Erythroblast (primary cell): ENCODE results near the gene IL23R.
"Not testable (repeated sequence)": the region's sequence is repeated elsewhere in the genome, so short reads cannot be mapped to it uniquely, and the experiment has no call there.

Experiments used
- DNase-seq, 2 experiments: peaks; one replicate each; lab custom pipeline; 2025; lab: John Stamatoyannopoulos, UW
- GATA1 ChIP-seq: IDR thresholded peaks from 2 replicates; pipeline ENCODE4 v1.6.1; 2011; ENCODE audit warnings: low read depth, mild to moderate bottlenecking, control low read depth, low read length, moderate library complexity
- POLR2A ChIP-seq: IDR thresholded peaks from 2 replicates; pipeline ENCODE4 v1.6.1; 2011; ENCODE audit warnings: mild to moderate bottlenecking, low read length

Gene IL23R

DNA sequence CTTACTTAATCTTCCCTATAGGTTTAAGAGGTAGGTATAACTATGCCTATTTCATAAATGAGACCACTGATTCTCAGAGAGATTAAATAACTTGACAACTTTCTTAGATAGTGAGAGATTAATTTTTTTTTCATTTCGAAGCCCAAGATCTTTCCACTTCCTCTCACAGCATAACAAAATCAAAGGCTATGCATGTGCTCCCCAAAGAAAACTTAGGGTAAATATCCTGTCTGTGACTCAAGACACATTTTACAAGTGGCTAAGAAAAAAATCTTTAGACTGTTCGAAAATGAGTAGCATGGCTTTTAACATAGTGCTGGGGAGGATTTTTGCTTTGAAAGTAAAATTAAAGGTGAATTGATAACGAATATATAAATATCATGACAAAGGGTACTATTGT is 23.3 kb upstream of the IL23R start:
- no peak for DNase-seq
- TF ChIP-seq POLR2A: no peak
- no peak for TF ChIP-seq GATA1

DNA sequence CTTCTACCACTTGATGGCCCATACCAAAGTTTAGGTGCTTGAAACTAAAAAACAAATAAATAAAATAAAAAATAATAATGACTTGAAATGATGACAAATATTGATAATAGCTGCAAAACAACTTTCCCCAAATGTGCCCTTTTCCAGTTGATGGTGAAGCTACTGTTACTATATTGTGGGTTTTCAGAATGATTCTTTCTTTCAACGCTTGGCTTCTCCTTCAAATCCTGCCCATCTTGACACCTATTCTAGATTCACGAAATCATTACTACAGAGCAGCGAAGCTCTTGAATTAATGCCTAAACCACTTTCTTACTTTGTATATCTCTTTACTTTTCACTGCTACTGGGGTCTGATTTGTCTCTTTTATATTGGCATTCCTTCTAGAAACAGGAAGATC is 22.3 kb upstream of the IL23R start:
- DNase-seq: no peak
- TF ChIP-seq GATA1 (no peak), POLR2A (no peak)

DNA sequence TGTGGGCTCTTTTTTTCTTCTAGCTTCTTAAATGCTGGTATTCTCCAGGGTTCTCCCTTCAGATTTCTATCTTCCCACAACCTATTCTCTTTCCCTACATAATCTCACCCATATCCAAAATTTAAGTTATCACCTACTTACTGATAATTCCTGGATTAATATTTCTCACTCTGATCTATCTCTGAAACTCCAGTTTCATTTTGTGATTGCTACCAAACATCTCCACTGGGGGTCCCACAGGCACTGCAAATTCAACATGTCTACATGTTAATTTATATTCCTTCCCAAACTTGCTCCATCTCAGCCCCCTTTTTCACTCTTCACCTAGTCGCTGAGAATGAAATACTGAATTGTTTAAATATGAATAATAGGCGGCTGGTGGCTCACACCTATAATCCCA is 21.6 kb upstream of the IL23R start:
- DNase-seq: peak; percentile 27 to 33
- TF ChIP-seq GATA1 (no peak), POLR2A (no peak)

DNA sequence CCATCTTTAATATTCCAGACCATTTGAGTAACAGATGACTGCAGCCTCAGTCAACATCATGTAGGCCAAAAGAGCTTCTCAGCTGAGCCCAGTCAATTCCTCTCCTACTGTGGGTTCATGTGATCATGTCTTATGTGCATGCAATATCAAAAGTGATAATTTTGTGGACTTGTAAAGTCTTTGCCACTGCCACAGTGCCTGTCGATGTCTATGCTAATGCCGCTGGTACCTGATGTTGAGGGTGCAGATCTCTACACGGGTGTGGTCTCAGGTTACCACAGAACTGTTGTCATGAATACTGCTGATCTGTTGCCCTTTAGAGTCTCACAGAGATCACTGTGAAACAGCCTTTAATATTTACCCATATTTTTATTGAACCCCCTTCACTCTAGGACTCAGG is 20.2 kb upstream of the IL23R start:
- no peak for DNase-seq
- TF ChIP-seq POLR2A: no peak
- no peak for TF ChIP-seq GATA1

DNA sequence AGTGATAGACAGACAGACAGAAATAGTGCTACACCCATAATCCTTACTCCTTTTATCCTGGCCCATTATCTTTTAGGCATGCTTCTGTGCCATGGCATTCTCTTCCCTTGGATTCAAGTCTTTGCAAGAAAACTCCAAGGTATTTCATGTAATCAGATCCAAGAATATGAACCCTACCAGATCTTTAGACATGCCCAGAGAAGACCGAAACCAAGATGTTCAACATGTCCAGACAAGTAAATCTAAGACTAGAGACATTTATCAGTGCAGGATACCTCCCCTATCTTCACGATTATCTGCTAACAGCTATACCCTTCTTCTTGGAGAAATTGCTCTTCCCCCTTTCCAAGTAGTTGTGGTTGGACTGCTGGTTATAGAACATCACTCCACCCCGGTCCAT is 19.7 kb upstream of the IL23R start:
- no peak for DNase-seq
- TF ChIP-seq GATA1 (no peak), POLR2A (no peak)

DNA sequence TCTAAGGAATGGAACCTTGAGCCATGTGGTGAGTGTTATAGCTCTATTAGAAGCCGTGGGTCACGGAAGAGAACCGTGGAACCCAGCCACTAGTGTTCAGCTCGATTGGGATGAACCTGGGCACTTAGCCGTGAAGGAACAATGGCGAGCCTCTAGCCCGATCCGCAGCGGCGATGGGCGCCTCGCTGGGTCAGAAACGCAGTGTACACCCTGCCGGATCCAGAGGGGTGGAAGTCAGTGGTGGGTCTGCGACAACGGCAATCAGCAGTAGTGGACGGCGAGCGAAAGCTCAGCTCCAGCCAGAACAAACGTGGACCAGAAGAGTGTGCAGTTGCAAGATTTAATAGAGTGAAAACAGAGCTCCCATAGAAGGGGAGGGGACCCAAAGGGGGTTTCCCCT is 18.3 kb upstream of the IL23R start:
- not testable (repeated sequence) for DNase-seq

DNA sequence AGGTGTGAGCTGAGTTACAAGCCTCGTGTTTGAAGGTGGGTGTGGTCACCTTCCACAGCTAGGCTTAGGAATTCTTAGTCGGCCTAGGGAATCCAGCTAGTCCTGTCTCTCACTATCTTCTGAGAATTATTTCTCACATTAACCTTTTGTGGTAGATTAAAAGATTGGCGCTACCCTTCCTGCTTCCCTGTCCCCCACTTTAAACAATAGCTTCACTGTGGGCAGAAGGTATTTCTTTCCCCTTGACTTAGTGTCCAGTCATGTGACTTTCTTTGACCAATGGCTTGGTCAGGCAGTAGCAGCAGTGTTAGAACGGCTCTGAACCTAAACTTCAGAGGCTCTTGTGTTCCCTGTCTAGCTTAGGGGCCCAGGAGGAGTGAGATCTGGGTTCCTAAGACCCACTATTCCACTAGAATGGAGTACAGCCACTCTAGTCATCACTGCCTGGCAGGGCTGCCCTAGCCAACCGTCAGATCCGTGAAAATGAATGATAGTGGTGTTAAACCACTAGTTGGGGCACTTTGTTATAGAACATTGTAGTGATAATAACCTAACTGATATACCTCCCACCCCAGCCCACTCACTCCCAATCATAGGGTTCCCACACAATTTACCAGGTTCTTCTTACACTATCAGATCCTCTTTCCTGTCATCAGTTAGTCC is 17.6 kb upstream of the IL23R start:
- TF ChIP-seq GATA1 (no peak), POLR2A (no peak)
- no peak for DNase-seq

DNA sequence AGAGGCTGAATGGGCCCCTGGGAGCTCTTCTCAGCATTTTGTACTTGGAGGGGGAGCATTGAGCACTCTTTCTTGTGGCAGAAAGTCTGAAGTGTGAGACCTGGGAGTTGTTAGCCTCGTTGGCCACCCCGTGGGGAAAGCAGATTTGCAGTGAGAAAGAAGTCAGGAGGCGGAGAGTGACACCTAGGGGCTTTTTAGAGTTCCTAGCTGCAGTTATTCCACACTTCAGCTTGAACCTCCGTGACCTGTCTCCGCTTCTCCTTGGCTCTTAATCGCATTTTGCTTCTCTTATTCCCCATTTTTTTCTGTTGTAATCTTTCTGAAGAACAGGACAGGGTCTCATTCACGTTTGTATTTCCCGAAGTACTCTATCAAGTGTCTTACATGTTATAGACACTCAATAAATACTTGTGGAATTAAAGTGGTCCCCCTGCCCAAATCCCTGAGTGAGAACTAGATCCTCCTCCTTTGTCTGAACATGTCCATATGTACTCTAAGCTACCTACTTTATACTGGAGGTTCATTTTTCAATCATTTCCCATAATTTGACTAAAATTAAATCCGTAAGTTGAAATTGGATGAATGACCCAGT is 17.0 kb upstream of the IL23R start:
- peak; percentile 85 to 87 for DNase-seq
- TF ChIP-seq POLR2A (no peak), GATA1 (no peak)

DNA sequence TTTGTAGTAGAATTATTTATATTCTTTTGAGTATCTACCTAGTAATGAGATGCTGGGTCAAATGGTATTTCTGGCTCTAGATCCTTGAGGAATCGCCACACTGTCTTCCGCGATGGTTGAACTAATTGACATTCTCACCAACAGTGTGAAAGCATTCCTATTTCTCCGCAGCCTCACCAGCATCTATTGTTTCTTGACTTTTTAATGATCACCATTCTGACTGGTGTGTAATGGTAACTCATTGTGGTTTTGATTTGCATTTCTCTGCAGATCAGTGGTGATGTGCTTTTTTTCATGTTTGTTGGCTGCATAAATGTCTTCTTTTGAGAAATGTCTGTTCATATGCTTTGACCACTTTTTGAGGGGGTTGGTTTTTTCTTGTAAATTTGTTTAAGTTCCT is 15.3 kb upstream of the IL23R start:
- no peak for DNase-seq
- TF ChIP-seq POLR2A (no peak), GATA1 (no peak)

DNA sequence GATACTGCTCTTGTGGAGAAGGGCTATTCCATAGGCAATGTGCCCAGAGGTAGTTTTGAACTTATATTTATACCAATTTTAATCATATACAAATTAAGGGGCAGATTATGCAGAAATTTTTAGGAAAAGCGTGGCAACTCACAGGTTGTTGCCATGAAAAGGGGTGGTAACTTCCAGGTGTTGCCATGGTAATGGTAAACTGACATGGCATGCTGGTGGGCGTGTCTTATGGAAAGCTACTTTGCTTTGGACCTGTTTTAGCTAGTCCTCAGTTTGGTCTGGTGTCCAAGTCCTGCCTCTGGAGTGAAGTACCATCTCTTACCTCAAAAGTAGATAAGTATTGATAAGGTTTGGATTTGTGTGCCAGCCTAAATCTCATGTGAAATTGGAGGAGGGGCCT is 7.9 kb upstream of the IL23R start:
- no peak for DNase-seq
- TF ChIP-seq GATA1 (no peak), POLR2A (no peak)

DNA sequence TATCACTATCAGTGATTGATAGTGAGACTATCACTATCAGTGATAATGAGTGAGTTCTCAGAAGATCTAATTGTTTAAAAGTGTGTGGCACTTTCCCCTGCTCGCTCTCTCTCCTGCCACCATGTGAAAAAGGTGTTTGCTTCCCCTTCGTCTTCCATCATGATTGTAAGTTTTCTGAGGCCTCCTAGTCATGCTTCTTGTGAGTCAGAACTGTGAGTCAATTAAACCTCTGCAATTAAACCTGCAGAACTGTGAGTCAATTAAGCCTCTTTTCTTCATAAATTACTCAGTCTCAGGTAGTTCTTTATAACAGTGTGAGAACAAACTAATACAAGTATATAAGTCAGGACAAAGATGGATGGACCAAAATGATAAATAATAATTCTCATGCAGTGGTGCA is 7.0 kb upstream of the IL23R start:
- TF ChIP-seq POLR2A (no peak), GATA1 (no peak)

DNA sequence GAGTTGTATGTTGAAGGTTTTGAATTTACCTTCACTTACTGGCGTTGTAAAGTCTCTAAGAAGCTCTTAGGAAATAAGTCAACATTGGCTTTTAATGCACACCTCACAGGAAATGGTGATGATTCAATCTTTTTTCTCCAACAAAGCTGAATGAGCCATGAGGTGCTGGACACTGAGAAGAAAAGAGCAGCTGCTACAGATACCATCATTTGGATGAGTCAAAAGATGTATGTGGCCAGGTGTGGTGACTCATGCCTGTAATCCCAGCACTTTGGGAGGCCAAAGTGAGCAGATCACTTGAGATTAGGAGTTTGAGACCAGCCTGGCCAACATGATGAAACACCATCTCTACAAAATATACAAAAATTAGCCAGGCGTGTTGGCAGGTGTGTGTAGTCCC is 3.3 kb upstream of the IL23R start:
- TF ChIP-seq GATA1 (no peak), POLR2A (no peak)
- DNase-seq: no peak

More for the DNA sequence above, 7.0 kb upstream of the IL23R start:
- no peak for DNase-seq

DNA sequence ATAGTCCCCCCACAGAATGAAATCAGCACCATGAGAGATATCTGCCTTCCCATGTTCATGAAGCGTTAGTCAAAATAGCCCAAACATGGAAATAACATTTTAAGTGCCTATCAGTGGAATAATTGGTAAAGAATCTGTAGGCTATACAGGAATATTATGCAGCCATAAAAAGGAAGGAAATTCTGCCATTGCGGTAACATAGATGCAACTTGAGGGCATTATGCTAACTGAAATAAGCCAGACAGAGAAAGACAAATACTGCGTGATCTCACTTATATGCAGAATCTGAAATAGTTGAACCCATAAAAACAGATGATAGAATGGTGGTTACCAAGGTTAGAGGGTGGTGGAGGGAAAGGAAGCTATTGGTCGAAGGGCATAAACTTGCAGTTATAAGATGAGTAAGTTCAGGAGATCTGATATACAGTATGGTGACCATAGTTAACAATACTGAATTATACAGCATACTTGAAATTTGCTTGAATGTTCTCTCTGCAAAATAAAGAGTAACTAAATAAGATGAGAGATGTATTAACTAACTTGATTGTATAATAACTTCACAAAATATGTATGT is 699 bp upstream of the IL23R start:
- no peak for DNase-seq
- TF ChIP-seq GATA1: no peak
- no peak for TF ChIP-seq POLR2A

DNA sequence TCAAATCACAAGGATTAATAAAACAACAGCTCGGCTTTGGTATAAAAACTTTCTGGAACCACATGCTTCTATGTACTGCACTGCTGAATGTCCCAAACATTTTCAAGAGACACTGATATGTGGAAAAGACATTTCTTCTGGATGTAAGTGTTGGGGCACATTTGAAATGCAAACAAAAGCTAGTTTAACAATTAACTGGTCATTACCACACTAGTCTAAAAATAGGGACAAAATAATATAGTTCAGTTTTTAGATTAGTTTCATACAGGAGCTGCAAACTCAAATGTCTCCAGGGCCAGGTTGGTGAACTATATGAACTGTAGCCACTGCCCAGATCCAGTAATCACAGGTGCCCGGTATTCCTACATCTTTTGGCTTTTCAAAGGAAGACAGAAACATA is 3.2 kb downstream of the IL23R start:
- DNase-seq: no peak
- TF ChIP-seq POLR2A (no peak), GATA1 (no peak)

DNA sequence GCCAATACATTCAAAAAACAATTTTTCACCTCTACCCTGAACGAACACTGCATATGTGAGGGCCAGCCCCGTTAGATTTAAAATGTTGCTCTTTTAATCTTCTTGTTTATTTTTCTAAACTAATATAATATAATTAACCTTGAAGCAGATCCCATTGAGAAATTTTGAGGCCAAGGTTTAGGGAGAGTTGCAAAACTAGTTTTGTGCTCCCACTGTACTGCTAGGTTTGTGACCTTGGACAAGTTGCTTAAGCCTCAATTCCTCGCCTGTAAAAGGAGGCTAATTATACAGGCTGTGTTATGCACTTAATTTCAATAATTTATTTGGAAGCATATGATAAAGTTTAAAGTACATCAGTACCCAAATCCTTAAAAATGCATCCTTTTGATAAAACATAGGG is 3.7 kb downstream of the IL23R start:
- no peak for DNase-seq
- TF ChIP-seq GATA1 (no peak), POLR2A (no peak)
